Sigmoid colon (tissue), 7 donors: ENCODE measurements around the gene RFFL. TPM values are rescaled to one million over a fixed set of nuclear protein-coding genes. Genes with fewer than 3 reads are reported as not detected.

Source experiments
- DNase-seq: peaks from one replicate; pipeline ENCODE4 v3.0.0-alpha.2; 2019
- H3K27ac ChIP-seq, 4 donors: fragments of 200-600 bp; sonication (generic); one replicate each; pipeline ENCODE4 v1.5.1; 2016 to 2019; ENCODE audit warnings: mild to moderate bottlenecking in 1 of 4
- H3K27me3 ChIP-seq, 3 donors: fragments of 200-600 bp; sonication (generic); one replicate each; pipeline ENCODE4 v1.5.1; 2019; ENCODE audit warnings: mild to moderate bottlenecking in 1 of 3
- H3K36me3 ChIP-seq, 4 donors: fragments of 200-600 bp; sonication (generic); one replicate each; pipeline ENCODE4 v1.5.1; 2016 to 2019
- H3K4me1 ChIP-seq, 4 donors: fragments of 200-600 bp; sonication (generic); one replicate each; pipeline ENCODE4 v1.5.1; 2017 to 2019
- H3K4me3 ChIP-seq, 4 donors: fragments of 200-600 bp; sonication (generic); one replicate each; pipeline ENCODE4 v1.5.1; 2017 to 2019; ENCODE audit warnings: mild to moderate bottlenecking in 2 of 4, moderate library complexity in 1 of 4
- H3K9me3 ChIP-seq, 4 donors: fragments of 200-600 bp in 3 of 4; sonication (generic) in 3 of 4; one replicate each; pipeline versions ENCODE4 v1.5.1 to v1.6.1; 2013 to 2019
- CTCF ChIP-seq, 4 experiments: fragments of 450-650 bp in 3 of 4; fragments of 200-600 bp in 1 of 4; IDR thresholded peaks; one replicate each; pipeline ENCODE4 v1.5.1; 2016 to 2019; ENCODE audit warnings: antibody characterized with exemption in 4 of 4, mild to moderate bottlenecking in 3 of 4, moderate library complexity in 2 of 4
- EP300 ChIP-seq, 4 donors: sonication (generic); formaldehyde crosslinking; IDR thresholded peaks; one replicate each; pipeline ENCODE4 v1.6.1; 2017; ENCODE audit warnings: antibody characterized with exemption in 4 of 4
- POLR2A ChIP-seq, 2 donors: fragments of 450-650 bp; IDR thresholded peaks; one replicate each; pipeline ENCODE4 v1.6.1; 2016; ENCODE audit warnings: antibody characterized with exemption in 2 of 2, mild to moderate bottlenecking in 2 of 2, moderate library complexity in 2 of 2
- POLR2AphosphoS5 ChIP-seq, 4 donors: sonication (generic); formaldehyde crosslinking; IDR thresholded peaks; one replicate each; pipeline ENCODE4 v1.6.1; 2017; ENCODE audit warnings: antibody characterized with exemption in 4 of 4
- WGBS, 2 donors: extraction: QIAGEN DNeasy Blood & Tissue Kit; methylation state at CpG; one replicate each; pipeline ENCODE4 v1.1.7; 2013; 5-methylcytosine and 5-hydroxymethylcytosine counted together
- intact Hi-C: fragments of 100-400 bp; cut with DNase I; formaldehyde crosslinking; loops from one replicate; pipeline ENCODE4 v1.15.1; 2023
- polyA plus RNA-seq, 3 donors: library from polyadenylated mRNA; stranded (reverse); fragments of 200-250 nt; gene quantifications; one replicate each; pipeline ENCODE4 v1.2.3, GENCODE V29; 2013
- total RNA-seq, 4 donors: library from RNA; depleted of rRNA; stranded (reverse); fragments of >200 nt; gene quantifications; one replicate each; pipeline ENCODE4 v1.1.0, GENCODE V29; 2016
- donor health status: healthy with polysubstance abuse.
- donor health status: Bipolar disorder and iron deficiency.
- donor health status: healthy.

RFFL gene
- total and polyA plus RNA-seq, 7 donors = 15.0 to 29.4 (median 22.9) TPM

GRCh38 chr17:35069311-35069710 lies 5.8 kb upstream of the RFFL start:
- no peaks in the 10 kb centered on the region for H3K9me3 ChIP-seq
- no peak for DNase-seq
- no peak overlapping the region for H3K27ac ChIP-seq
- H3K4me3 ChIP-seq = no peak overlapping the region
- H3K4me1 ChIP-seq = peaks cover 0 to 24% (median 8%) of the 10 kb centered on the region in 4 donors
- WGBS, 2 donors = 14 to 58% methylated on average over 2 of the region's 2 CpGs
- intact Hi-C loops = no loop called here
- no peaks in the 10 kb centered on the region for H3K27me3 ChIP-seq
- no peaks in the 10 kb centered on the region for H3K36me3 ChIP-seq
- TF ChIP-seq EP300 (IDR thresholded peaks at IDR 0.05) (no peak), POLR2A (IDR thresholded peaks at IDR 0.05) (no peak), POLR2AphosphoS5 (IDR thresholded peaks at IDR 0.05) (no peak), CTCF (IDR thresholded peaks at IDR 0.05) (no peak)

- TF ChIP-seq CTCF (IDR thresholded peaks at IDR 0.05) (no peak), EP300 (IDR thresholded peaks at IDR 0.05) (no peak), POLR2A (IDR thresholded peaks at IDR 0.05) (no peak), POLR2AphosphoS5 (IDR thresholded peaks at IDR 0.05) (no peak)
- no peak for DNase-seq
- WGBS, 2 donors = 89 to 90% methylated on average over 2 of the region's 2 CpGs
- no peaks in the 10 kb centered on the region for H3K9me3 ChIP-seq
- no peaks in the 10 kb centered on the region for H3K36me3 ChIP-seq
- no peaks in the 10 kb centered on the region for H3K27me3 ChIP-seq
- peaks cover 0 to 25% (median 12%) of the 10 kb centered on the region in 4 donors for H3K4me1 ChIP-seq
- intact Hi-C loops = no loop called here
- no peak overlapping the region for H3K4me3 ChIP-seq
- H3K27ac ChIP-seq = no peak overlapping the region
These were observed 4.7 kb upstream of the RFFL start for GRCh38 chr17:35068249-35068648.

GRCh38 chr17:35065880-35066279 lies 2.4 kb upstream of the RFFL start:
- no peak for DNase-seq
- Histone ChIP-seq H3K36me3 (no peaks in the 10 kb centered on the region), H3K27me3 (no peaks in the 10 kb centered on the region), H3K4me1 (peaks cover 0 to 28% (median 18%) of the 10 kb centered on the region in 4 donors), H3K9me3 (no peaks in the 10 kb centered on the region), H3K4me3 (no peak overlapping the region), H3K27ac (peak overlapping the region in 2 of 4 donors; percentile 86 to 88)
- TF ChIP-seq EP300 (IDR thresholded peaks at IDR 0.05) = no peak
- TF ChIP-seq CTCF (IDR thresholded peaks at IDR 0.05) = no peak
- TF ChIP-seq POLR2A (IDR thresholded peaks at IDR 0.05) = no peak
- TF ChIP-seq POLR2AphosphoS5 (IDR thresholded peaks at IDR 0.05) = no peak
- 97 to 98% methylated on average over 4 of the region's 4 CpGs for WGBS, 2 donors
- intact Hi-C loops = no loop called here

- peak overlapping the region; percentile 79 to 88 (median 84) for H3K27ac ChIP-seq
- H3K36me3 ChIP-seq = peaks cover 0 to 4% (median 0%) of the 10 kb centered on the region in 4 donors
- no peaks in the 10 kb centered on the region for H3K9me3 ChIP-seq
- WGBS, 2 donors = 58 to 83% methylated on average over 3 of the region's 3 CpGs
- DNase-seq = no peak
- intact Hi-C loops = no loop called here
- no peak overlapping the region for H3K4me3 ChIP-seq
- TF ChIP-seq POLR2A (IDR thresholded peaks at IDR 0.05) (no peak), CTCF (IDR thresholded peaks at IDR 0.05) (no peak), EP300 (IDR thresholded peaks at IDR 0.05) (no peak), POLR2AphosphoS5 (IDR thresholded peaks at IDR 0.05) (no peak)
- no peaks in the 10 kb centered on the region for H3K27me3 ChIP-seq
- H3K4me1 ChIP-seq = peaks cover 0 to 20% (median 17%) of the 10 kb centered on the region in 4 donors
These were observed 1.2 kb upstream of the RFFL start for GRCh38 chr17:35064516-35065215.
